Endothelial cell of umbilical vein (primary cell): ENCODE results near the gene CELA1. TPM values are rescaled to one million over a fixed set of nuclear protein-coding genes. Genes with fewer than 3 reads are reported as not detected.
"Not testable (repeated sequence)": the region's sequence is repeated elsewhere in the genome, so short reads cannot be mapped to it uniquely, and the experiment has no call there.

Experiments
- BruUV-seq: library from RNA; stranded (reverse); fragments of 400-500 nt; replicated peaks from 2 replicates; lab custom pipeline; 2021; lab: Mats Ljungman, UMichigan
- CTCF ChIA-PET: fragments of 300-600, 350-600 bp; sonication (Branson Sonifier 250); formaldehyde crosslinking; loops from one replicate; lab custom pipeline; 2021; ENCODE audit warnings: antibody characterized with exemption, inconsistent platforms; lab: Charles Lee
- POLR2A ChIA-PET: fragments of 300-600, 350-600 bp; sonication (Branson Sonifier 250); formaldehyde crosslinking; loops from one replicate; lab custom pipeline; 2021; ENCODE audit warnings: antibody characterized with exemption, inconsistent platforms; lab: Charles Lee
- DNase-seq: peaks from one replicate; pipeline ENCODE4 v3.0.0-alpha.2; 2011; ENCODE audit warnings: low read depth, low spot score
- FAIRE-seq: peaks from 2 replicates; lab custom pipeline; 2011; peaks lifted over from hg19 to GRCh38; lab: Jason Lieb, UNC
- H2AFZ ChIP-seq: 2 replicates; pipeline ENCODE4 v1.6.0; 2012; ENCODE audit warnings: low read depth, low read length, control low read depth, inconsistent platforms
- H3K27ac ChIP-seq: 2 replicates; pipeline ENCODE4 v1.5.1; 2011; ENCODE audit warnings: low read depth, mild to moderate bottlenecking, control low read depth, low read length, moderate library complexity; ENCODE audit not compliant: insufficient read depth
- H3K27me3 ChIP-seq, 2 experiments: 2 replicates each; pipeline versions ENCODE4 v1.6.0 to v1.6.1; 2011; ENCODE audit warnings: low read length in 2 of 2, mixed read lengths in 1 of 2; ENCODE audit not compliant: control insufficient read depth in 2 of 2, insufficient read depth in 2 of 2
- H3K36me3 ChIP-seq, 2 experiments: 2 replicates in 1 of 2; 3 replicates in 1 of 2; pipeline ENCODE4 v1.5.1; 2011; ENCODE audit warnings: low read length in 2 of 2, mild to moderate bottlenecking in 1 of 2, moderate library complexity in 1 of 2; ENCODE audit not compliant: control insufficient read depth in 2 of 2, insufficient read depth in 2 of 2; ENCODE audit errors: extremely low read depth in 1 of 2
- H3K4me1 ChIP-seq: 3 replicates; pipeline ENCODE4 v1.5.1; 2011; ENCODE audit warnings: mild to moderate bottlenecking, low read length; ENCODE audit not compliant: control insufficient read depth, insufficient read depth; ENCODE audit errors: extremely low read depth
- H3K4me2 ChIP-seq: 2 replicates; pipeline ENCODE4 v1.6.1; 2011; ENCODE audit warnings: low read length, control low read depth, mixed read lengths; ENCODE audit not compliant: insufficient read depth
- H3K4me3 ChIP-seq, 3 experiments: fragments of 200-600 bp in 1 of 3; sonication (generic), shearing (Covaris generic) in 1 of 3; replicated peaks in 1 of 3; 2 replicates each; pipeline ENCODE4 v1.5.1; 2011 to 2016; ENCODE audit warnings: control low read depth in 3 of 3, low read length in 3 of 3, mild to moderate bottlenecking in 2 of 3, inconsistent platforms in 1 of 3, low read depth in 1 of 3, moderate library complexity in 1 of 3; ENCODE audit not compliant: insufficient read depth in 1 of 3
- H3K79me2 ChIP-seq: 2 replicates; pipeline ENCODE4 v1.6.0; 2012; ENCODE audit warnings: low read length, inconsistent platforms; ENCODE audit not compliant: control insufficient read depth, insufficient read depth
- H3K9ac ChIP-seq: replicated peaks from 2 replicates; pipeline ENCODE3; 2011; ENCODE audit warnings: low read length, control low read depth; ENCODE audit not compliant: insufficient read depth; ENCODE audit errors: extremely low read depth
- H3K9me1 ChIP-seq: replicated peaks from 3 replicates; pipeline ENCODE4 v1.6.0; 2011; ENCODE audit warnings: mild to moderate bottlenecking, low read length; ENCODE audit not compliant: control insufficient read depth, insufficient read depth; ENCODE audit errors: extremely low read depth
- H3K9me3 ChIP-seq: replicated peaks from 2 replicates; pipeline ENCODE4 v1.5.1; 2012; ENCODE audit warnings: low read length, inconsistent platforms; ENCODE audit not compliant: control insufficient read depth, insufficient read depth
- H4K20me1 ChIP-seq: replicated peaks from 2 replicates; pipeline ENCODE3; 2011; ENCODE audit warnings: mild to moderate bottlenecking, low read length; ENCODE audit not compliant: control insufficient read depth, insufficient read depth; ENCODE audit errors: extremely low read depth
- EZH2 ChIP-seq: IDR thresholded peaks from 2 replicates; pipeline ENCODE4 v1.6.1; 2012; ENCODE audit warnings: borderline replicate concordance, low read depth, mild to moderate bottlenecking, moderate library complexity, low read length, inconsistent platforms; ENCODE audit not compliant: severe bottlenecking
- FOS ChIP-seq: IDR thresholded peaks from 2 replicates; pipeline ENCODE4 v1.6.1; 2011; ENCODE audit warnings: mild to moderate bottlenecking, low read length, moderate library complexity, borderline replicate concordance; ENCODE audit not compliant: insufficient read depth
- GATA2 ChIP-seq: IDR thresholded peaks from 2 replicates; pipeline ENCODE4 v1.7.0; 2011; ENCODE audit warnings: low read depth, mild to moderate bottlenecking, moderate library complexity, mixed read lengths, low read length; ENCODE audit not compliant: insufficient read length, insufficient read depth
- JUN ChIP-seq: IDR thresholded peaks from 2 replicates; pipeline ENCODE4 v1.6.1; 2011; ENCODE audit warnings: borderline replicate concordance, low read depth; ENCODE audit not compliant: insufficient read length, insufficient read depth
- MYC ChIP-seq: IDR thresholded peaks from one replicate; pipeline ENCODE4 v1.6.1; 2011; ENCODE audit warnings: mild to moderate bottlenecking, low read depth, low read length
- POLR2A ChIP-seq: IDR thresholded peaks from 2 replicates; pipeline ENCODE4 v1.6.1; 2012; ENCODE audit warnings: low read depth, mild to moderate bottlenecking, control low read depth, low read length
- POLR2AphosphoS5 ChIP-seq: IDR thresholded peaks from 2 replicates; pipeline ENCODE4 v1.6.1; 2012; ENCODE audit warnings: low read depth, mild to moderate bottlenecking, control low read depth, low read length, moderate library complexity; ENCODE audit not compliant: insufficient read depth
- dilution Hi-C: fragments of 300-500 bp; cut with MboI; formaldehyde crosslinking; loops from one replicate; pipeline ENCODE4 v1.15.0; 2019; ENCODE audit warnings: low sequenced_read_pairs; ENCODE audit not compliant: extremely low pct_ligation_motif_present
- intact Hi-C: fragments of 100-400 bp; cut with micrococcal nuclease; formaldehyde crosslinking; loops from one replicate; pipeline ENCODE4 v1.10.0; 2022
- polyA plus RNA-seq, 4 experiments: library from polyadenylated mRNA; depleted of rRNA in 3 of 4; stranded (reverse) in 3 of 4; unstranded in 1 of 4; fragments of >200 nt; gene quantifications; 2 replicates each; pipeline versions ENCODE4 v1.2.1 to v1.2.3, GENCODE V29; 2011 to 2012; ENCODE audit warnings: missing spikeins in 1 of 4
- total RNA-seq: library from RNA; stranded (reverse); gene quantifications from 2 replicates; pipeline ENCODE4 v1.2.3, GENCODE V29; 2021
- TF ChIP-seq, protein P1 (sequence below), 2 donors: IDR thresholded peaks; 1 replicate in 1 of 2; 2 replicates in 1 of 2; pipeline ENCODE4 v1.5.1; 2011; ENCODE audit warnings: low read length in 2 of 2, mild to moderate bottlenecking in 2 of 2, moderate library complexity in 2 of 2, control low read depth in 1 of 2, inconsistent platforms in 1 of 2, low read depth in 1 of 2; ENCODE audit not compliant: insufficient read depth in 1 of 2; ENCODE audit errors: extremely low read depth in 1 of 2
- TF ChIP-seq, protein P2 (sequence below): IDR thresholded peaks from 2 replicates; pipeline ENCODE4 v1.6.1; 2011; ENCODE audit not compliant: insufficient read depth, insufficient read length

CELA1 gene
- total and polyA plus RNA-seq, 2 donors (not counting 3 experiments of a cell fraction or from before 2014, with no cell fraction given): not detected

- H3K4me3 ChIP-seq, H3K9ac ChIP-seq, H3K9me3 ChIP-seq, POLR2A ChIA-PET, H3K79me2 ChIP-seq, DNase-seq, H3K27me3 ChIP-seq, H2AFZ ChIP-seq, FAIRE-seq, dilution Hi-C loops, H3K4me1 ChIP-seq, CTCF ChIA-PET, H3K27ac ChIP-seq, BruUV-seq, H3K9me1 ChIP-seq, intact Hi-C loops, H4K20me1 ChIP-seq, H3K36me3 ChIP-seq, H3K4me2 ChIP-seq: not testable (repeated sequence)
These were observed 45.7 kb downstream of the CELA1 start for GRCh38 chr12:51300768-51301167.

- intact Hi-C loops (no loop called here), dilution Hi-C loops (no loop called here)
- CTCF ChIA-PET: interaction anchor here (1.5 kb wide), 1 partner anchor 45 kb away, joined by 4 read pairs; no protein-coding TSS in a partner anchor
- no peak overlapping the region for H3K27ac ChIP-seq
- no peaks in the 10 kb centered on the region for H3K36me3 ChIP-seq
- no peaks in the 10 kb centered on the region for H4K20me1 ChIP-seq
- no peak overlapping the region for H3K4me3 ChIP-seq
- H3K4me2 ChIP-seq: no peak overlapping the region
- no peak overlapping the region for H2AFZ ChIP-seq
- POLR2A ChIA-PET: no interaction called here
- H3K9me3 ChIP-seq: no peaks in the 10 kb centered on the region
- H3K4me1 ChIP-seq: no peaks in the 10 kb centered on the region
- no peak for FAIRE-seq
- no peaks in the 10 kb centered on the region for H3K9me1 ChIP-seq
- H3K79me2 ChIP-seq: no peaks in the 10 kb centered on the region
- H3K9ac ChIP-seq: no peak overlapping the region
- peaks cover 0 to 1% of the 10 kb centered on the region in 2 experiments for H3K27me3 ChIP-seq
- no TSS peak for BruUV-seq
- TF ChIP-seq POLR2A (no peak), EZH2 (no peak), JUN (no peak), MYC (no peak), FOS (no peak), POLR2AphosphoS5 (no peak), GATA2 (no peak)
- TF ChIP-seq, protein P1, sequence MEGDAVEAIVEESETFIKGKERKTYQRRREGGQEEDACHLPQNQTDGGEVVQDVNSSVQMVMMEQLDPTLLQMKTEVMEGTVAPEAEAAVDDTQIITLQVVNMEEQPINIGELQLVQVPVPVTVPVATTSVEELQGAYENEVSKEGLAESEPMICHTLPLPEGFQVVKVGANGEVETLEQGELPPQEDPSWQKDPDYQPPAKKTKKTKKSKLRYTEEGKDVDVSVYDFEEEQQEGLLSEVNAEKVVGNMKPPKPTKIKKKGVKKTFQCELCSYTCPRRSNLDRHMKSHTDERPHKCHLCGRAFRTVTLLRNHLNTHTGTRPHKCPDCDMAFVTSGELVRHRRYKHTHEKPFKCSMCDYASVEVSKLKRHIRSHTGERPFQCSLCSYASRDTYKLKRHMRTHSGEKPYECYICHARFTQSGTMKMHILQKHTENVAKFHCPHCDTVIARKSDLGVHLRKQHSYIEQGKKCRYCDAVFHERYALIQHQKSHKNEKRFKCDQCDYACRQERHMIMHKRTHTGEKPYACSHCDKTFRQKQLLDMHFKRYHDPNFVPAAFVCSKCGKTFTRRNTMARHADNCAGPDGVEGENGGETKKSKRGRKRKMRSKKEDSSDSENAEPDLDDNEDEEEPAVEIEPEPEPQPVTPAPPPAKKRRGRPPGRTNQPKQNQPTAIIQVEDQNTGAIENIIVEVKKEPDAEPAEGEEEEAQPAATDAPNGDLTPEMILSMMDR (IDR thresholded peaks at IDR 0.05; ENCODE audit: extremely low read depth in 1 of 2, insufficient read depth in 1 of 2, low read depth in 1 of 2, low read length in 2 of 2): no peak
- TF ChIP-seq, protein P2, sequence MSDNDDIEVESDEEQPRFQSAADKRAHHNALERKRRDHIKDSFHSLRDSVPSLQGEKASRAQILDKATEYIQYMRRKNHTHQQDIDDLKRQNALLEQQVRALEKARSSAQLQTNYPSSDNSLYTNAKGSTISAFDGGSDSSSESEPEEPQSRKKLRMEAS: no peak
- DNase-seq: no peak
These were observed 50.8 kb downstream of the CELA1 start for GRCh38 chr12:51295651-51296050.

DNA sequence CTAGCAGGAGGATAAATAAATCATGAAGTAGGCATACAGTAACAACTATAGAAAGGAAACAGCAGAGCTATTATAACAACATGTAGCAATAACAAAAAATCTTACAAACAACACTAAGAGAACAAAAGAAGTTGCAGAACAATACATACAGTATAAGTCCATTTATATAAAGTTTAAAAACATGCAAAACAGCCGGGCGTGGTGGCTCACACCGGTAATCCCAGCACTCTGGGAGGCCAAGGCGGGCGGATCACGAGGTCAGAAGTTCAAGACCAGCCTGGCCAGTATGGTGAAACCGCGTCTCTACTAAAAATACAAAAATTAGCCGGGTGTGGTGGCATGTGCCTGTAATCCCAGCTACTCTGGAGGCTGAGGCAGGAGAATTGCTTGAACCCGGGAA lies 52.4 kb downstream of the CELA1 start:
- H3K9me3 ChIP-seq, H3K27me3 ChIP-seq, DNase-seq, H3K36me3 ChIP-seq, H3K4me2 ChIP-seq, H3K79me2 ChIP-seq, H3K9ac ChIP-seq, H3K4me3 ChIP-seq, dilution Hi-C loops, H3K9me1 ChIP-seq, H3K27ac ChIP-seq, H4K20me1 ChIP-seq, H3K4me1 ChIP-seq, FAIRE-seq, H2AFZ ChIP-seq, intact Hi-C loops, BruUV-seq: not testable (repeated sequence)
- CTCF ChIA-PET: interaction anchor here (1.2 to 1.3 kb wide), 2 partner anchors 41 to 47 kb away, joined by 3 to 5 read pairs; no protein-coding TSS in a partner anchor
- POLR2A ChIA-PET: interaction anchor here (0.7 kb wide), 1 partner anchor 234 kb away, joined by 7 read pairs; no protein-coding TSS in a partner anchor
